Measurements from ENCODE around the gene TM9SF4.

- TF ChIP-seq POLR2A (IDR thresholded peaks at IDR 0.05) = no peak
- TF ChIP-seq, protein P1, sequence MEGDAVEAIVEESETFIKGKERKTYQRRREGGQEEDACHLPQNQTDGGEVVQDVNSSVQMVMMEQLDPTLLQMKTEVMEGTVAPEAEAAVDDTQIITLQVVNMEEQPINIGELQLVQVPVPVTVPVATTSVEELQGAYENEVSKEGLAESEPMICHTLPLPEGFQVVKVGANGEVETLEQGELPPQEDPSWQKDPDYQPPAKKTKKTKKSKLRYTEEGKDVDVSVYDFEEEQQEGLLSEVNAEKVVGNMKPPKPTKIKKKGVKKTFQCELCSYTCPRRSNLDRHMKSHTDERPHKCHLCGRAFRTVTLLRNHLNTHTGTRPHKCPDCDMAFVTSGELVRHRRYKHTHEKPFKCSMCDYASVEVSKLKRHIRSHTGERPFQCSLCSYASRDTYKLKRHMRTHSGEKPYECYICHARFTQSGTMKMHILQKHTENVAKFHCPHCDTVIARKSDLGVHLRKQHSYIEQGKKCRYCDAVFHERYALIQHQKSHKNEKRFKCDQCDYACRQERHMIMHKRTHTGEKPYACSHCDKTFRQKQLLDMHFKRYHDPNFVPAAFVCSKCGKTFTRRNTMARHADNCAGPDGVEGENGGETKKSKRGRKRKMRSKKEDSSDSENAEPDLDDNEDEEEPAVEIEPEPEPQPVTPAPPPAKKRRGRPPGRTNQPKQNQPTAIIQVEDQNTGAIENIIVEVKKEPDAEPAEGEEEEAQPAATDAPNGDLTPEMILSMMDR (IDR thresholded peaks at IDR 0.05) = no peak
Observed at GRCh38 chr20:32150291-32150848, 40.9 kb downstream of the TM9SF4 start.

Data from uterus (tissue), 2 donors.